ENCODE results near the gene DNAJB9.

- TF ChIP-seq ELF4 (IDR thresholded peaks at IDR 0.05) (no peak), PKNOX1 (IDR thresholded peaks at IDR 0.05) (no peak), FOXM1 (IDR thresholded peaks at IDR 0.05; ENCODE audit: borderline replicate concordance) (no peak), SP1 (IDR thresholded peaks at IDR 0.05) (no peak), BHLHE40 (IDR thresholded peaks at IDR 0.05; ENCODE audit: borderline replicate concordance) (no peak), LEF1 (IDR thresholded peaks at IDR 0.05; ENCODE audit: borderline replicate concordance) (no peak), ZNF384 (IDR thresholded peaks at IDR 0.05) (no peak)
Observed at GRCh38 chr7:108535744-108536143, 33.9 kb upstream of the DNAJB9 start.
